Measurements from ENCODE around the gene TBXA2R.

TBXA2R gene

DNA sequence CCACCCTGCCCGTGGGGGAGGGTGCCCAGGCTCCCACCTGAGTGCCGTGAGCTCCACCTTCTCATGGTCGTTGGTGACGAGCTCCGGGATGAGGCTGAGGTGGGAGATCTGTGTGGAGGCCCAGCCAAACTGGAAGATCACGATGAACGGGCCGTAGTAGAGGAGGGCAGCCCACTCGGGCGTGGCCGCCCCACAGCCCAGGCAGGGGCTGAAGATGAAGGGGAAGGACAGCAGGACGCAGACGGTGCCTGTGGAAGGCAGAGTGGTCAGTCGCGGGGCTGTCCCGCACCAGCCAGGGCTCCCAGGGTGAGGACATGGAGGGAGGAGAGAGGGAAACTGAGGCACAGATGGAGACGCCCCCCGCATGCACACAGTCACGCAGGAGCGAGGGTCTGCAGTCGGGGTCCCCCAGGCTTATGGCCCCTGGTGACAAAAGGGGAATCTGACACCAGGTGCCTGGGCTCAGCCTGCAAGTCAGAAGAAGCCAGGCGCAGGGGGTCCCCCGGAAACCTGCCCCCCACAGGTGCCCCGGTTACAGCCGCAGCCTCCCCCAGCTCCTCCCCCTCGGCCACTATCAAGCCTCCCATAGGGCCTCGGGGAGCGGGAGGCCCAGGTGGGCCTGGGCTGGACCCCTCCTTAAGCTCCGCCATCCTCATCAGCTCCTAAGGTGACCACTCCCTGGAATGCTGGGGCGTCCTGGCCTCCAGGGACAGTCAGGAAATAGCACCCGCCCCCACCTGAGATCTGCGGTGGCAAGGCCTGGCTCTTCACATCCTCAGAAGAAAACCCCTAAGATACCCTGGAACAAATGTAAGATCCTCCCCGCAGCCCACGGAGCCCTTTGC lies 55.5 kb downstream of the TBXA2R start:
- DNase-seq: no peak

DNA sequence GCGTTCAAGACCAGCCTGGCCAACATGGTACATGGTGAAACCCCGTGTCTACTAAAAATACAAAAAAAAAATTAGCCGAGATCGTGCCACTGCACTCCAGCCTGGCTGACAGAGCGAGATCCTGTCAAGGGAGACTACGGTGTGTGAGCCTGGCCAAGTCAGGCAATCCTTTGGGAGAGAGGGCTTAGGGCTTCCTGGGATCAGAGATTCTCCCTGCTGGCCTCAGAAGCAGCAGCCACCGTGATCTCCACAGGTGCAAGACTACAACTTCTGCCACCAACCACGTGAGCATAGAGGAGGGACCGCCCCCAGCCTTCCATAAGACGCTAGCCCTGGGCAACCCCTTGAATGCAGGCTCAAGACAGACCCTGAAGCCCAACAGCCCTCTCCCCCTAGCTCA lies 56.9 kb downstream of the TBXA2R start:
- DNase-seq: no peak

DNA sequence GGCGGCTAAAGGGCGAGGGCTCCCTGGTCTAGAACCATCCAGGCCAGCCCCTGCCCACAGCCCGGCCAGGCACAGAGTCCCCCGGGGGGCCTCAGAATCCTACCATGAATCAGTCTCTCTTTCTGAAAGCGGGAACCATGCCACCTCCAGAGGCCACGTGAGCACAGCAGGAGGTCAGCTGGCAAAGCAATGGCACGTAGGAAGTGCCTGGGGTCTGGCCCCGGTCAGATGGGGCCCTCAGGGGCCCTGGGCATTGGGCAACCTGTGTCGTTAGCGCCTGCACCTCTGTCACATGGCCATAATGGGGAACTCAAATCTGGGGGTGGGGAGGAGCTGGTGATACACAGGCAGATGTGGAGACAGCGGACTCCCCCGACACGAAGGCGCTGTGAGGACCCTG lies 58.1 kb downstream of the TBXA2R start:
- DNase-seq: peak; percentile 18

DNA sequence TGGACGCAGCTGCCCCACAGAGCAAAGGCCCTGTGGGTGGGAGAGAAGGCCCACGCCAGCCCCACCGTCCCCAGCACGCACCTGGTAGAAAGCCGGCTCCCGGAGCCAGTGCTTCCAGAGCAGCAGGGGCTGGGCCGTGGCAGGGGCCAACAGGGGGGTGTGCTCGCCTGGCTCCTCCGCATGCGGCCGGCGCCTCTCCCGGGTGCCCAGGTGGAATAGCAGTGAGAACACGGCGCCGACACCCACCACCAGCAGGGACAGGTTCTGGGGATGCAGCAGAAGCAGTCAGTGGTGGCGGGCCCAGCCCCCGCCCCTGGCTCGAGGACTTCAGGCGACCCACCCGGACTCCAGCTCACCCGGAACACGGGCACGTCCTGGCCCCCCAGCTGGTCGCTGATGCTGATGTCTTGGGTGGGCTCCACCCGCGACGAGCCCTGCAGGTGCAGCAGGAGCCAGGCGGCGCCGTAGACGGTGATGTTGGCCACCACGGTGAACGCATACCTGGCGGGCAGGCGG lies 58.9 kb downstream of the TBXA2R start:
- DNase-seq: no peak

DNA sequence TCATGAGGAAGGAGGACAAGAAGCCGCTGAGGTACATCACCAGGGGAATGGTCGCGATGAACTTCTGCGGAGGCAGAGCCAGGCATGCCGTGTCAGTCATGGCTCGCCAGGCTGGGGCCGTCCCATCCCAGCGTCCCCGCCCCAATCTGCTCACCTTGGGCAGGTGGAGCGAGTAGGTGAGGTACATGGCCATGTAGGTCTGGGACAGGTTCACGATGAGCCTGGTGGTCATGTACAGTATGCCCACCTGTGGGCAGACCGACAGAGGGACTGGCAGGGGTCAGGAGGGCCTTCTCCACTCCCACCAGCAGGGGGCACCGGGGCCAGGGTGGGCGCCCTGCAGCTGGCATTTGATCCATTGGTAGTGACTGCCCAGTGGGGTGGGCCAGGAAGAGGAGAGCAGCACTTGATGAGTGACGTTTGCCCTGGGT lies 59.4 kb downstream of the TBXA2R start:
- DNase-seq: no peak

DNA sequence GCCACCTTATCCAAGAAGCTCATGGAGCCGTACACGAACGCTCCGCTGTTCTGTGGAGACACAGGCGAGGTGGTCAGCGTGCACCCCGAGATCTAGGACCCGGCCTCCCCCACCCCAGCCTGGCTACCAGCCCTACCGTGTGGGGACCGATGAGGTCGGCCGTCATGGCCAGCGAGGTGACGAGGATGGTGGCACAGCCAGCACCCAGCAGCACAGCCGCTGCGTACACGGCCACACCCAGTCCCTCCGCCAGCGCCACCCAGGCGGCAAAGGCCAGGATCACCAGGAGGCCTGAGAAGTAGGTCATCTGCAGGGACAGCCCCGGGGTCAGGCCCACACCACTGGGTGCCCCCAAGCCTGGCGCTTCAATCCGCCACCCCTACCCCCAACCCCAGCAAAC lies 60.6 kb downstream of the TBXA2R start:
- DNase-seq: no peak

DNA sequence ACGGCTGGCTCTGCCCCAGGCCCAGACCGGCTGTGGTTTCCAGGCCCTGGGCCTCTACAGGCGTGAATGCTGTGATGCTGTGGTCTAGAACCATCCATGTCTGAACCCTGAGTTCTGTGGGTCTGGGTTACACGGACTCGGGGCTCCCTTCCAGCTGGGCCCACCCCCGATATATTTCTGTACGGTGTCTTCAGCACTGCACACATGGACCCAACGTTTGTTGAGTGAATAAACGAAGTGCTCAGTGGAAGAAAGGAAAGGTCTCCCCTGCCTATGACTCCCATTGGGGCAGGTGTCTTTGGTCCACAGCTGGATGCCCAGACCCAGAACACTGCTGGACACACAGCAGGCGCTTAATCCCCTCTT lies 61.0 kb downstream of the TBXA2R start:
- no peak for DNase-seq

DNA sequence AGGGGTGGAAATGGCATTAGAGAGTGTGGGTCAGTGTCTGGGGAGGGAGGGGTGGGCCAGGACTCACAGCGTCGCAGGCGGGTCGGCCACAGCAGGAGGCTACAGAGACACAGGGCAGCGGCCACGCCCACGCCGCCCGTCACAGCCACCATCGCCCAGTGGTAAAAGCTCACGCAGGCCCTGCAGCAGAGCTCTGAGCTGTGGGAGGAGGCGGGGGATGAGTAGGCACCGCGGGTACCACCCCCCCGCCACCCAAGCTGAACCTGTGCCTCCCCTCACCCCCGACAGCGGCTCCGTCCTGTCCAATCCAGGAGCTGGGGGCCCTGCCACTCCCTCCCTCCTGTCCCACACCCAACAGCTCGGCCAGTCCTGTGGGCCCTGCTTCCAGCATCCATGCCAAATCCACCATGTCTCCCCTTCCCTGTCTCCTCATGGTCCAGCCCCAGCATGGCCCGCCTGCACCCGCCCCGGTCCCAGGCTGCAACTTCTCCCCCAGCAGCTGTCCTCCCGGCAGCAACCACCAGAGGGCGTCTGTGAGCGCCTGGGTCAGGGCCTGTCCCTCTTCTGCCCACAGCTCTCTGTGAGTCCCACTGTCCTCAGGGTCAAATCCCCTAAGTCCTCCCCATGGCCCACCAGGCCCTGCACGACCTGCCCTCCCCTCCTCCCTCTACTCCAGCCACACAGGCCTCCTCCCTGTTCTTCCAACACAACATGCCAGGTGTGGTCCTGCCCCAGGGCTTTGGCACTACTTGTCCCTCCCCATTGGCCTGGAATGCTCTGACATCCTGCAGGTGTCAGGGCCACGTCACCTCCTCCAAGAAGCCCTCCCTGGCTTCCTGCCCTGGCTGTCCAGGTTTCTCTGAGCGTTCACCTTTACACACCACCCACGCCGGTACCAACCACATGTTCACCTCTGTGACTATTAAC lies 61.7 kb downstream of the TBXA2R start:
- peak; percentile 58 for DNase-seq

Data from T1000 (cell line).